HFF-Myc (cell line): Measurements from ENCODE around the gene ZNF285.
"Not testable (repeated sequence)": the region's sequence is repeated elsewhere in the genome, so short reads cannot be mapped to it uniquely, and the experiment has no call there.

Experiments used
- DNase-seq: peaks from one replicate; pipeline ENCODE4 v3.0.0-alpha.2; 2011; ENCODE audit warnings: low read depth; ENCODE audit errors: extremely low read depth
- H3K4me3 ChIP-seq: replicated peaks from 2 replicates; pipeline ENCODE4 v1.5.1; 2011; ENCODE audit warnings: low read depth, mild to moderate bottlenecking, control low read depth, low read length
- CTCF ChIP-seq: IDR thresholded peaks from 2 replicates; pipeline ENCODE4 v1.5.1; 2012; ENCODE audit warnings: mild to moderate bottlenecking, low read depth, low read length, control low read depth; ENCODE audit errors: missing control alignments

Gene ZNF285

GRCh38 chr19:44341794-44342193, 59.6 kb downstream of the ZNF285 start:
- no peak for DNase-seq
- TF ChIP-seq CTCF: no peak

GRCh38 chr19:44334639-44335038, 66.8 kb downstream of the ZNF285 start:
- not testable (repeated sequence) for H3K4me3 ChIP-seq, DNase-seq

More at GRCh38 chr19:44341794-44342193, 59.6 kb downstream of the ZNF285 start:
- no peak overlapping the region for H3K4me3 ChIP-seq
